Measurements from ENCODE around the gene KIF6. TPM values are rescaled to one million over a fixed set of nuclear protein-coding genes. Genes with fewer than 3 reads are reported as not detected.

KIF6 gene
- total and polyA plus RNA-seq, 2 donors (not counting 1 experiment from before 2014, with no cell fraction given) = not detected

DNA sequence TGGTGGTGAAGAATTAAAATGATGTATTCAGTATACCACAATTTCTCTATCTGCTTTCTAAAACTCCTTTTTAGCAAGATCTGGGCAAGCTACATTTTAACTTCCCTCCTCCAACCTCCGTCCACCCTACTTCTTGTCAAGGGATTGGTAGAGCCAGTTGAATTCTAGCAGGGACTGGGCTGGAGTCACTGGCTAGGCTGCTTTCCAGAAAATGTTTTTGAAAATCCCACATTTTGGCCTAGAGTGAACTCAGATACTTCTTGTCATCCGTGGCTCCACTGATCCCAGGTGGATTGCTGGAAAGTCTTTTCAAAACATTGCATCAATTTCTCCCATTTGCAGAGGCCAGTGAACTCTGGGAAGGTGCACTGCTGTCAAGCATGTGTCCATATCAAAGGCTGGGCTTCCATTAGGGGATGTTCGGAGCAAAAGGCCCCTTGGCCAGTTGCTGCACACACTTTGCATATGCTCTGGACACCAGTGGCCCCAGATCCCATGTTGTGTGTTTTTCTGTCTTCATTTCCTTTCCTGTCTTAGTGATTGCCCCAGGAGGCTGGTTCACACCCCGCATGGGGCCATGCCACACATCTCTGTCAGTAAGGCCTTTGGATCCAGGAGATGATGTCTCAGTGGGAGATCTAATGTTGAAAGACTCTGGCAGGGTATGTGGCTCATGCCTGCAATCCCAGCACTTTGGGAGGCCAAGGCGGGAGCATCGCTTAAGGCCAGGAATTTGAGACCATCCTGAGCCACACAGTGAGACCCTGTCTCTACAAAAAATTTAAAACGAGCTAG, 391.4 kb downstream of the KIF6 start:
- Histone ChIP-seq H3K4me2 (replicated peaks; ENCODE audit: low read depth, low read length, poor library complexity, severe bottlenecking) (no peak overlapping the region), H3K36me3 (replicated peaks in 1 of 2; ENCODE audit: control extremely low read depth in 1 of 2, control insufficient read depth in 1 of 2, extremely low read depth in 1 of 2, insufficient read depth in 2 of 2, low read length in 1 of 2) (no peaks in the 10 kb centered on the region), H3K9me3 (ENCODE audit: control extremely low read depth in 1 of 3, control insufficient read depth in 2 of 3, insufficient read depth in 1 of 3, low read length in 2 of 3) (no peaks in the 10 kb centered on the region), H2AFZ (ENCODE audit: insufficient read depth, low read depth, low read length, poor library complexity, severe bottlenecking) (no peak overlapping the region), H3K4me3 (ENCODE audit: control extremely low read depth in 1 of 5, extremely low read depth in 1 of 5, insufficient read depth in 1 of 5, low read depth in 2 of 5, low read length in 4 of 5) (no peak overlapping the region), H3K27me3 (replicated peaks in 1 of 4; ENCODE audit: control extremely low read depth in 1 of 4, control insufficient read depth in 3 of 4, insufficient read depth in 4 of 4, low read length in 3 of 4) (peaks cover 0 to 18% (median 0%) of the 10 kb centered on the region in 4 experiments), H3K4me1 (ENCODE audit: control insufficient read depth in 2 of 2, insufficient read depth in 2 of 2, low read length in 2 of 2) (peaks cover 11 to 30% of the 10 kb centered on the region in 2 donors), H3K79me2 (ENCODE audit: control insufficient read depth, insufficient read depth, low read length) (no peaks in the 10 kb centered on the region), H4K20me1 (ENCODE audit: control insufficient read depth, insufficient read depth, low read length, poor library complexity, severe bottlenecking) (no peaks in the 10 kb centered on the region), H3K27ac (ENCODE audit: low read length in 2 of 2) (no peak overlapping the region), H3K9ac (ENCODE audit: low read length) (no peak overlapping the region)
- H3K27ac Mint-ChIP-seq = no peak overlapping the region
- peaks cover 39% of the 10 kb centered on the region for H3K27me3 Mint-ChIP-seq
- ChIA-PET POLR2A (no interaction called here), CTCF (no interaction called here)
- no peak overlapping the region for H3K4me3 Mint-ChIP-seq
- peaks cover 29% of the 10 kb centered on the region for H3K4me1 Mint-ChIP-seq
- TF ChIP-seq EZH2 (IDR thresholded peaks at IDR 0.05; ENCODE audit: borderline replicate concordance, insufficient read depth, low read depth, low read length, poor library complexity, severe bottlenecking) = no peak
- TF ChIP-seq, protein P1, sequence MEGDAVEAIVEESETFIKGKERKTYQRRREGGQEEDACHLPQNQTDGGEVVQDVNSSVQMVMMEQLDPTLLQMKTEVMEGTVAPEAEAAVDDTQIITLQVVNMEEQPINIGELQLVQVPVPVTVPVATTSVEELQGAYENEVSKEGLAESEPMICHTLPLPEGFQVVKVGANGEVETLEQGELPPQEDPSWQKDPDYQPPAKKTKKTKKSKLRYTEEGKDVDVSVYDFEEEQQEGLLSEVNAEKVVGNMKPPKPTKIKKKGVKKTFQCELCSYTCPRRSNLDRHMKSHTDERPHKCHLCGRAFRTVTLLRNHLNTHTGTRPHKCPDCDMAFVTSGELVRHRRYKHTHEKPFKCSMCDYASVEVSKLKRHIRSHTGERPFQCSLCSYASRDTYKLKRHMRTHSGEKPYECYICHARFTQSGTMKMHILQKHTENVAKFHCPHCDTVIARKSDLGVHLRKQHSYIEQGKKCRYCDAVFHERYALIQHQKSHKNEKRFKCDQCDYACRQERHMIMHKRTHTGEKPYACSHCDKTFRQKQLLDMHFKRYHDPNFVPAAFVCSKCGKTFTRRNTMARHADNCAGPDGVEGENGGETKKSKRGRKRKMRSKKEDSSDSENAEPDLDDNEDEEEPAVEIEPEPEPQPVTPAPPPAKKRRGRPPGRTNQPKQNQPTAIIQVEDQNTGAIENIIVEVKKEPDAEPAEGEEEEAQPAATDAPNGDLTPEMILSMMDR (IDR thresholded peaks at IDR 0.05) = no peak
- WGBS (ENCODE audit: insufficient coverage) = 93% methylated on average over 4 of the region's 7 CpGs
- H3K9me3 Mint-ChIP-seq (ENCODE audit: insufficient read depth) = no peaks in the 10 kb centered on the region
- intact Hi-C loops (cut with micrococcal nuclease) = no loop called here
- DNase-seq = no peak
- ATAC-seq (ENCODE audit: low read depth) = no peak

DNA sequence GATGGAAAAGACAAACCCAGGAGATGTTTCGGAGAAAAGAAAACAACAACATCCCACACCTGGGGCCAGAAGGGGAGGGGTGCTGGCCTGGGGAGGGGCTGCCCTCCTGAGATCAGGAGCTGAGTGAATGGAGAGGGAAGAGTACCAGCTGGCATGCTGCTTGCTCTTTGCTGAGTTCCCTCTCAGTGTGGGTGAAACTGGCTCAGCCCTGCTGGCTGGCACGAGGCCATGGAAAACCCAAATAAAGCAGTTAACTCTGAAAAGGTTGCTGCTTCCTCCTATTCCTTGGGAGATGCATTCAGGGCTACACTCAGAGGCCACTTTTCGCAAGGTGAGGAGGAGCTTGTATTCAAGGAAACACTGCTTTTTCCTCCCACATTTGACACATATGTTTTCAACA, 394.7 kb downstream of the KIF6 start:
- Histone ChIP-seq H3K4me2 (replicated peaks; ENCODE audit: low read depth, low read length, poor library complexity, severe bottlenecking) (no peak overlapping the region), H3K27me3 (replicated peaks in 1 of 4; ENCODE audit: control extremely low read depth in 1 of 4, control insufficient read depth in 3 of 4, insufficient read depth in 4 of 4, low read length in 3 of 4) (peaks cover 0 to 6% (median 0%) of the 10 kb centered on the region in 4 experiments), H3K36me3 (replicated peaks in 1 of 2; ENCODE audit: control extremely low read depth in 1 of 2, control insufficient read depth in 1 of 2, extremely low read depth in 1 of 2, insufficient read depth in 2 of 2, low read length in 1 of 2) (no peaks in the 10 kb centered on the region), H3K79me2 (ENCODE audit: control insufficient read depth, insufficient read depth, low read length) (no peaks in the 10 kb centered on the region), H3K9me3 (ENCODE audit: control extremely low read depth in 1 of 3, control insufficient read depth in 2 of 3, insufficient read depth in 1 of 3, low read length in 2 of 3) (no peaks in the 10 kb centered on the region), H2AFZ (ENCODE audit: insufficient read depth, low read depth, low read length, poor library complexity, severe bottlenecking) (no peak overlapping the region), H4K20me1 (ENCODE audit: control insufficient read depth, insufficient read depth, low read length, poor library complexity, severe bottlenecking) (no peaks in the 10 kb centered on the region), H3K4me3 (ENCODE audit: control extremely low read depth in 1 of 5, extremely low read depth in 1 of 5, insufficient read depth in 1 of 5, low read depth in 2 of 5, low read length in 4 of 5) (no peak overlapping the region), H3K4me1 (ENCODE audit: control insufficient read depth in 2 of 2, insufficient read depth in 2 of 2, low read length in 2 of 2) (peaks cover 0 to 10% of the 10 kb centered on the region in 2 donors), H3K9ac (ENCODE audit: low read length) (no peak overlapping the region), H3K27ac (ENCODE audit: low read length in 2 of 2) (no peak overlapping the region)
- no peak for TF ChIP-seq EZH2 (IDR thresholded peaks at IDR 0.05; ENCODE audit: borderline replicate concordance, insufficient read depth, low read depth, low read length, poor library complexity, severe bottlenecking)
- TF ChIP-seq, protein P1 (IDR thresholded peaks at IDR 0.05) = no peak
- Mint-ChIP-seq H3K27me3 (peaks cover 27% of the 10 kb centered on the region), H3K27ac (no peak overlapping the region), H3K9me3 (ENCODE audit: insufficient read depth) (no peaks in the 10 kb centered on the region), H3K4me1 (peaks cover 8% of the 10 kb centered on the region), H3K4me3 (no peak overlapping the region)
- no peak for ATAC-seq (ENCODE audit: low read depth)
- 0% methylated on average over 1 of the region's 3 CpGs for WGBS (ENCODE audit: insufficient coverage)
- intact Hi-C loops (cut with micrococcal nuclease) = no loop called here
- ChIA-PET CTCF (interaction anchor here (1.1 kb wide), 2 partner anchors 333 to 383 kb away, joined by 3 to 5 read pairs; no protein-coding TSS in a partner anchor), POLR2A (no interaction called here)
- DNase-seq = no peak

All from B cell (primary cell).